Calu3 (cell line): ENCODE measurements around the gene SEC14L2. TPM values are rescaled to one million over a fixed set of nuclear protein-coding genes. Genes with fewer than 3 reads are reported as not detected.

Source experiments
- BruUV-seq: library from RNA; stranded (reverse); fragments of 400-500 nt; replicated peaks from 2 replicates; lab custom pipeline; 2021; lab: Mats Ljungman, UMichigan
- CTCF ChIA-PET: fragments of 300-600 bp; sonication (Branson Sonifier 250); formaldehyde crosslinking; loops from one replicate; lab custom pipeline; 2022; ENCODE audit warnings: antibody characterized with exemption; lab: Charles Lee
- DNase-seq: peaks from one replicate; pipeline ENCODE4 v3.0.0; 2022
- H3K27ac Mint-ChIP-seq: one replicate; pipeline ENCODE4 v1.8.0; 2022; ENCODE audit warnings: mixed read lengths; ENCODE audit not compliant: unreplicated experiment
- H3K27me3 Mint-ChIP-seq: one replicate; pipeline ENCODE4 v1.8.0; 2022; ENCODE audit warnings: mixed read lengths; ENCODE audit not compliant: unreplicated experiment
- H3K36me3 Mint-ChIP-seq: one replicate; pipeline ENCODE4 v1.8.0; 2022; ENCODE audit warnings: mild to moderate bottlenecking, moderate library complexity, mixed read lengths; ENCODE audit not compliant: insufficient read depth, unreplicated experiment
- H3K4me1 Mint-ChIP-seq: one replicate; pipeline ENCODE4 v1.8.0; 2022; ENCODE audit warnings: mild to moderate bottlenecking, low read depth, mixed read lengths; ENCODE audit not compliant: unreplicated experiment
- H3K4me3 Mint-ChIP-seq: one replicate; pipeline ENCODE4 v1.8.0; 2022; ENCODE audit warnings: mild to moderate bottlenecking, low read depth, moderate library complexity, mixed read lengths; ENCODE audit not compliant: unreplicated experiment
- H3K9me3 Mint-ChIP-seq: one replicate; pipeline ENCODE4 v1.8.0; 2022; ENCODE audit warnings: low read depth, mixed read lengths; ENCODE audit not compliant: unreplicated experiment
- CTCF ChIP-seq: fragments of 200-600 bp; IDR thresholded peaks from one replicate; pipeline ENCODE4 v1.8.0; 2022; ENCODE audit warnings: antibody characterized with exemption; ENCODE audit not compliant: unreplicated experiment
- intact Hi-C: fragments of 100-400 bp; cut with micrococcal nuclease; formaldehyde crosslinking; loops from one replicate; pipeline ENCODE4 v1.10.0; 2022; ENCODE audit not compliant: unreplicated experiment
- total RNA-seq: library from RNA; stranded (reverse); gene quantifications from 2 replicates; pipeline ENCODE4 v1.2.3, GENCODE V29; 2022

Gene SEC14L2
- total RNA-seq, 1 experiment from 2014 or later = 39.1 TPM

GRCh38 chr22:30371981-30372380 is 24.8 kb upstream of the SEC14L2 start:
- H3K4me3 Mint-ChIP-seq = no peak overlapping the region
- peaks cover 53% of the 10 kb centered on the region for H3K36me3 Mint-ChIP-seq
- no peak for DNase-seq
- no peaks in the 10 kb centered on the region for H3K27me3 Mint-ChIP-seq
- no peak overlapping the region for H3K27ac Mint-ChIP-seq
- H3K9me3 Mint-ChIP-seq = no peaks in the 10 kb centered on the region
- intact Hi-C loops = loop anchor here (1.0 kb wide), 1 partner anchor 28 kb away; no protein-coding TSS in a partner anchor
- H3K4me1 Mint-ChIP-seq = no peaks in the 10 kb centered on the region
- CTCF ChIA-PET = no interaction called here
- BruUV-seq = no TSS peak
- TF ChIP-seq CTCF = no peak

GRCh38 chr22:30372915-30373314 is 23.9 kb upstream of the SEC14L2 start:
- no peaks in the 10 kb centered on the region for H3K27me3 Mint-ChIP-seq
- BruUV-seq = no TSS peak
- CTCF ChIA-PET = no interaction called here
- H3K4me3 Mint-ChIP-seq = no peak overlapping the region
- no peak overlapping the region for H3K27ac Mint-ChIP-seq
- H3K4me1 Mint-ChIP-seq = no peaks in the 10 kb centered on the region
- no peak for DNase-seq
- no peaks in the 10 kb centered on the region for H3K9me3 Mint-ChIP-seq
- H3K36me3 Mint-ChIP-seq = peaks cover 57% of the 10 kb centered on the region
- intact Hi-C loops = loop anchor here (1.0 kb wide), 1 partner anchor 29 kb away; no protein-coding TSS in a partner anchor
- TF ChIP-seq CTCF = no peak

GRCh38 chr22:30373331-30374325 is 23.2 kb upstream of the SEC14L2 start:
- Mint-ChIP-seq H3K4me3 (no peak overlapping the region), H3K27ac (no peak overlapping the region), H3K4me1 (no peaks in the 10 kb centered on the region), H3K9me3 (no peaks in the 10 kb centered on the region), H3K27me3 (no peaks in the 10 kb centered on the region), H3K36me3 (peaks cover 57% of the 10 kb centered on the region)
- CTCF ChIA-PET = interaction anchor here (1.6 kb wide), 1 partner anchor 17 kb away, joined by 5 read pairs; the partner anchor contains the start of genes CCDC157 and SF3A1
- DNase-seq = no peak
- TF ChIP-seq CTCF = no peak
- intact Hi-C loops = no loop called here
- no TSS peak for BruUV-seq

GRCh38 chr22:30375312-30375849 is 21.4 kb upstream of the SEC14L2 start:
- DNase-seq = no peak
- Mint-ChIP-seq H3K4me3 (no peak overlapping the region), H3K27ac (no peak overlapping the region), H3K9me3 (no peaks in the 10 kb centered on the region), H3K4me1 (no peaks in the 10 kb centered on the region), H3K36me3 (peaks cover 46% of the 10 kb centered on the region), H3K27me3 (no peaks in the 10 kb centered on the region)
- TF ChIP-seq CTCF = no peak
- BruUV-seq = no TSS peak
- CTCF ChIA-PET = interaction anchor here (1.6 kb wide), 1 partner anchor 19 kb away, joined by 5 read pairs; the partner anchor contains the start of genes CCDC157 and SF3A1
- intact Hi-C loops = no loop called here
